ENCODE data around the gene ITLN1. TPM values are rescaled to one million over a fixed set of nuclear protein-coding genes. Genes with fewer than 3 reads are reported as not detected.
"Not testable (repeated sequence)": the region's sequence is repeated elsewhere in the genome, so short reads cannot be mapped to it uniquely, and the experiment has no call there.

Gene ITLN1
- total and polyA plus RNA-seq, 4 donors, result 0.86 to 110 (median 2.5) TPM

DNA sequence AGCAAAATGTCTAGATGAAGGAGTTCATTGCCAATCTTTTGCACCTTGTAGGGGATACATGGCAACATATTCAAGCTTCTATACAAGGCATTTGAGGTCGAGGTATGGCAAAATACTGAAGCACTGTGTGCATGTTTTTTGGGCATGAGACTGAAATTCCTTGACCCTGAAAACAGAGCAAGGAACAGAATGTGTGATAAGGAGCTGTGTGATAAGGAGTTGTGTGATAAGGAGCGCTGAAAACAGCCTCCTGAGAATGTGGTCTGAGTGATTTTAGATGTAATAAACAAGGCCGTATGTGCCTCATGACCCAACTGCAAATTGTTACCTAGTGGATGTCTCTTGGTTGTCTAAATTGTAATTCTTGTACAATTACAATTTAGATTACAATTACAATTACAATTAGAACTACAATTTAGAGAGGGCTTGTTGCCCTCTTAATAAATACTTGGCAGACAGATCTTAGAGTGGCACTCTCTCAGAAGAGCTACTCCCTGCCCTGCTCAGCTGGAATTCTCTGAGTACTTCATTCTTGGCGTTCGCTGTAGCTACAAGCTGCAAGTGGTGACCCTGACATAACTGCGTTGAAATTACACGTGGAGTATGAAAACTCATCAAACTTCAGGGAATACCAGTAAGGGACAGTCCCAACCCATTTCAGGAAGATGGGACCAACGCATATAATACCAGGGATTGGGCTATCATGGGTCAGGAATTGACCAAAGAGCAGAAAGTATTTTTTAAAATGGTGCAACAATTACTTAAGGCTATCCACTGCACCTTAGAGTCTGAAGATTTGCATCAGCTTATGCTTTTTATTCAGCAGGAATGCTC lies 20.0 kb upstream of the ITLN1 start:
- H3K4me1 ChIP-seq (ENCODE audit: control insufficient read depth in 5 of 5, insufficient read depth in 5 of 5, low read length in 5 of 5), result peaks cover 0 to 9% (median 2%) of the 10 kb centered on the region in 5 donors
- peaks cover 0 to 3% (median 0%) of the 10 kb centered on the region in 4 donors for H3K9me3 ChIP-seq (ENCODE audit: control insufficient read depth in 4 of 4, insufficient read depth in 3 of 4, low read length in 3 of 4)
- H3K4me3 ChIP-seq, result no peak overlapping the region
- no peak overlapping the region for H3K9ac ChIP-seq (ENCODE audit: insufficient read depth in 1 of 2, low read length in 2 of 2)
- H3K27me3 ChIP-seq (ENCODE audit: control insufficient read depth in 3 of 3, insufficient read depth in 3 of 3, low read length in 2 of 3), result no peaks in the 10 kb centered on the region
- ATAC-seq (ENCODE audit: insufficient read depth, low FRiP score) (peak; percentile 61), DNase-seq (peak in 2 of 3 donors; percentile 21 to 45)
- TF ChIP-seq, protein P1, sequence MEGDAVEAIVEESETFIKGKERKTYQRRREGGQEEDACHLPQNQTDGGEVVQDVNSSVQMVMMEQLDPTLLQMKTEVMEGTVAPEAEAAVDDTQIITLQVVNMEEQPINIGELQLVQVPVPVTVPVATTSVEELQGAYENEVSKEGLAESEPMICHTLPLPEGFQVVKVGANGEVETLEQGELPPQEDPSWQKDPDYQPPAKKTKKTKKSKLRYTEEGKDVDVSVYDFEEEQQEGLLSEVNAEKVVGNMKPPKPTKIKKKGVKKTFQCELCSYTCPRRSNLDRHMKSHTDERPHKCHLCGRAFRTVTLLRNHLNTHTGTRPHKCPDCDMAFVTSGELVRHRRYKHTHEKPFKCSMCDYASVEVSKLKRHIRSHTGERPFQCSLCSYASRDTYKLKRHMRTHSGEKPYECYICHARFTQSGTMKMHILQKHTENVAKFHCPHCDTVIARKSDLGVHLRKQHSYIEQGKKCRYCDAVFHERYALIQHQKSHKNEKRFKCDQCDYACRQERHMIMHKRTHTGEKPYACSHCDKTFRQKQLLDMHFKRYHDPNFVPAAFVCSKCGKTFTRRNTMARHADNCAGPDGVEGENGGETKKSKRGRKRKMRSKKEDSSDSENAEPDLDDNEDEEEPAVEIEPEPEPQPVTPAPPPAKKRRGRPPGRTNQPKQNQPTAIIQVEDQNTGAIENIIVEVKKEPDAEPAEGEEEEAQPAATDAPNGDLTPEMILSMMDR (IDR thresholded peaks at IDR 0.05; ENCODE audit: control extremely low read depth, extremely low read depth), result no peak
- H3K36me3 ChIP-seq (ENCODE audit: control insufficient read depth in 4 of 4, insufficient read depth in 4 of 4, low read length in 4 of 4), result no peaks in the 10 kb centered on the region
- 48 to 78% methylated on average over 8 of the region's 8 CpGs for WGBS, 2 donors
- no peak overlapping the region for H3K27ac ChIP-seq (ENCODE audit: low read depth in 1 of 2, low read length in 1 of 2)

DNA sequence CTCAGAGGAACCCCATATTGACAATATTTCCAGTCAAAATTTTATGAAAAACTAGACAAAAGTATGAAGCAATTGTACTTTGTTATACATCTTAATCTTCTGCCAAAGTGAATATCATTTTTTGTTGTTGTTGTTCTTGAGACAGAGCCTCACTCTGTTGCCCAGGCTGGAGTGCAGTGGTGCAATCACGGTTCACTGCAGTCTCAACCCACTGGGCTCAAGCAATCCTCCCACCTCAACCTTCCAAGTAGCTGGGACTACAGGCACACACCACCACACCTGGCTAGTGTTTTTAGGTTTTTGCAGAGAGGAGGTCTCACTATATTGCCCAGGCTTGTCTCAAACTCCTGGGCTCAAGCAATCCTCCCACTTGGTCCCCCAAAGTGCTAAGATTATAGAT lies 17.3 kb upstream of the ITLN1 start:
- not testable (repeated sequence) for H3K9me3 ChIP-seq (ENCODE audit: control insufficient read depth in 4 of 4, insufficient read depth in 3 of 4, low read length in 3 of 4); H3K36me3 ChIP-seq (ENCODE audit: control insufficient read depth in 4 of 4, insufficient read depth in 4 of 4, low read length in 4 of 4); H3K4me3 ChIP-seq; ATAC-seq (ENCODE audit: insufficient read depth, low FRiP score); H3K27me3 ChIP-seq (ENCODE audit: control insufficient read depth in 3 of 3, insufficient read depth in 3 of 3, low read length in 2 of 3); DNase-seq; H3K9ac ChIP-seq (ENCODE audit: insufficient read depth in 1 of 2, low read length in 2 of 2); H3K27ac ChIP-seq (ENCODE audit: low read depth in 1 of 2, low read length in 1 of 2); H3K4me1 ChIP-seq (ENCODE audit: control insufficient read depth in 5 of 5, insufficient read depth in 5 of 5, low read length in 5 of 5)
- WGBS, 2 donors, result 74 to 78% methylated on average over 1 of the region's 1 CpG

DNA sequence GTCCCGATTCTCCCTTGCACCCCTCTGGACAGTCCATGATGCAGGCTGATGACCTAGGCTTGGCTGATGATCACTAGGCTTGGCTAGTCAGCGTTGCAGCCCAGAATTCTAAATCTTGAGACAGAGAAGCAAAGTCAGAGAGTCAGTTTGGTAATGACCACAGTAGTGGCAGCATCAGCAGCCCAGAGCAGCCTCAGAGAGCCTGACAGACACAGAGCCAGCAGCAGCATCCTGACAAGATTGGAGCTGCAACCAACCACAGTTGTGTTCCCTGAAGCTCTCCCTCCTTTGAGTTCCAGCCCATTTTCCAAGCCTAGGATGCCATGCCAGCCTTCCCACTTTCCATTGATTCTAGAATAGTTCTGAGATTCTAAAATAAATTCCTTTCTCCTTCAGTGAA lies 16.8 kb upstream of the ITLN1 start:
- no peak overlapping the region for H3K9ac ChIP-seq (ENCODE audit: insufficient read depth in 1 of 2, low read length in 2 of 2)
- no peaks in the 10 kb centered on the region for H3K36me3 ChIP-seq (ENCODE audit: control insufficient read depth in 4 of 4, insufficient read depth in 4 of 4, low read length in 4 of 4)
- H3K4me3 ChIP-seq, result no peak overlapping the region
- peaks cover 0 to 3% (median 0%) of the 10 kb centered on the region in 4 donors for H3K9me3 ChIP-seq (ENCODE audit: control insufficient read depth in 4 of 4, insufficient read depth in 3 of 4, low read length in 3 of 4)
- H3K4me1 ChIP-seq (ENCODE audit: control insufficient read depth in 5 of 5, insufficient read depth in 5 of 5, low read length in 5 of 5), result peaks cover 0 to 9% (median 0%) of the 10 kb centered on the region in 5 donors
- 90 to 98% methylated on average over 2 of the region's 2 CpGs for WGBS, 2 donors
- ATAC-seq (ENCODE audit: insufficient read depth, low FRiP score) (no peak), DNase-seq (no peak)
- no peak overlapping the region for H3K27ac ChIP-seq (ENCODE audit: low read depth in 1 of 2, low read length in 1 of 2)
- no peaks in the 10 kb centered on the region for H3K27me3 ChIP-seq (ENCODE audit: control insufficient read depth in 3 of 3, insufficient read depth in 3 of 3, low read length in 2 of 3)
- TF ChIP-seq, protein P1 (IDR thresholded peaks at IDR 0.05; ENCODE audit: control extremely low read depth, extremely low read depth), result no peak

DNA sequence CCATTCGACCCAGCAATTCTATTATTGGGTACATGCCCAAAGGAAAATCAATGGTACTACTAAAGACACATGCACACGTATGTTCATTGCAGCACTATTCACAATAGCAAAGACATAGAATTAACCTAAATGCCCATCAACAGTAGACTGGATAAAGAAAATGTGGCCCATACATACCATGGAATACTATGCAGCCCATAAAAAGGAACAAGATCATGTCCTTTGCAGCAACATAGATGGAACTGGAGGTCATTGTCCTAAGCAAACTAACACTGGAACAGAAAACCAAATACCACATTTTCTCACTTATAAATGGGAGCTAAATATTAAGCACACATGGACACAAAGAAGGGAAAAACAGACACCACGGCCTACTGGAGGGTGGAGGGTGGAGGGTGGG lies 15.7 kb upstream of the ITLN1 start:
- H3K4me3 ChIP-seq; DNase-seq; H3K4me1 ChIP-seq (ENCODE audit: control insufficient read depth in 5 of 5, insufficient read depth in 5 of 5, low read length in 5 of 5); ATAC-seq (ENCODE audit: insufficient read depth, low FRiP score); H3K9ac ChIP-seq (ENCODE audit: insufficient read depth in 1 of 2, low read length in 2 of 2); H3K9me3 ChIP-seq (ENCODE audit: control insufficient read depth in 4 of 4, insufficient read depth in 3 of 4, low read length in 3 of 4); H3K36me3 ChIP-seq (ENCODE audit: control insufficient read depth in 4 of 4, insufficient read depth in 4 of 4, low read length in 4 of 4); H3K27ac ChIP-seq (ENCODE audit: low read depth in 1 of 2, low read length in 1 of 2); H3K27me3 ChIP-seq (ENCODE audit: control insufficient read depth in 3 of 3, insufficient read depth in 3 of 3, low read length in 2 of 3): not testable (repeated sequence)
- WGBS, 2 donors, result 65 to 91% methylated on average over 3 of the region's 3 CpGs

DNA sequence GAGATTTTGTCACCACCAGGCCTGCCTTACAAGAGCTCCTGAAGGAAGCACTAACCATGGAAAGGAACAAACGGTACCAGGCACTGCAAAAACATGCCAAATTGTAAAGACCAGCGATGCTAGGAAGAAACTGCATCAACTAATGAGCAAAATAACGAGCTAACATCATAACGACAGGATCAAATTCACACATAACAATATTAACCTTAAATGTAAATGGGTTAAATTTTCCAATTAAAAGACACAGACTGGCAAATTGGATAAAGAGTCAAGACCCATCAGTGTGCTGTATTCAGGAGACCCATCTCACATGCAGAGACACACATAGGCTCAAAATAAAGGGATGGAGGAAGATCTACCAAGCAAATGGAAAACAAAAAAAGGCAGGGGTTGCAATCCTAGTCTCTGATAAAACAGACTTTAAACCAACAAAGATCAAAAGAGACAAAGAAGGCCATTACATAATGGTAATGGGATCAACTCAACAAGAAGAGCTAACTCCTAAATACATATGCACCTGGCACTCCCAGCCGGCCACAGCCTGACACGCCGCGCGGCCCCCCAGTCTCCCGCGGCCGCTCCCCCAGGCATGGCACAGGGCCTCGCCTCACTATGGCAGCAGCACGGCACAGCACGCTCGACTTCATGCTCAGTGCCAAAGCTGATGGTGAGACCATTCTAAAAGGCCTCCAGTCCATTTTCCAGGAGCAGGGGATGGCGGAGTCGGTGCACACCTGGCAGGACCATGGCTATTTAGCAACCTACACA lies 9.6 kb upstream of the ITLN1 start:
- not testable (repeated sequence) for H3K4me3 ChIP-seq; H3K4me1 ChIP-seq (ENCODE audit: control insufficient read depth in 5 of 5, insufficient read depth in 5 of 5, low read length in 5 of 5); H3K27ac ChIP-seq (ENCODE audit: low read depth in 1 of 2, low read length in 1 of 2); H3K27me3 ChIP-seq (ENCODE audit: control insufficient read depth in 3 of 3, insufficient read depth in 3 of 3, low read length in 2 of 3); H3K9ac ChIP-seq (ENCODE audit: insufficient read depth in 1 of 2, low read length in 2 of 2); H3K36me3 ChIP-seq (ENCODE audit: control insufficient read depth in 4 of 4, insufficient read depth in 4 of 4, low read length in 4 of 4); ATAC-seq (ENCODE audit: insufficient read depth, low FRiP score); H3K9me3 ChIP-seq (ENCODE audit: control insufficient read depth in 4 of 4, insufficient read depth in 3 of 4, low read length in 3 of 4); DNase-seq
- 97% methylated on average over 18 of the region's 18 CpGs for WGBS, 2 donors
